GM18858 (cell line): ENCODE measurements around the gene BCL2.
"Not testable (repeated sequence)": the region's sequence is repeated elsewhere in the genome, so short reads cannot be mapped to it uniquely, and the experiment has no call there.

Experiments used
- ATAC-seq: cut with Tn5 transposase; IDR thresholded peaks from one replicate; pipeline ENCODE4 v1.9.1; 2021; ENCODE audit not compliant: unreplicated experiment

BCL2 gene

DNA sequence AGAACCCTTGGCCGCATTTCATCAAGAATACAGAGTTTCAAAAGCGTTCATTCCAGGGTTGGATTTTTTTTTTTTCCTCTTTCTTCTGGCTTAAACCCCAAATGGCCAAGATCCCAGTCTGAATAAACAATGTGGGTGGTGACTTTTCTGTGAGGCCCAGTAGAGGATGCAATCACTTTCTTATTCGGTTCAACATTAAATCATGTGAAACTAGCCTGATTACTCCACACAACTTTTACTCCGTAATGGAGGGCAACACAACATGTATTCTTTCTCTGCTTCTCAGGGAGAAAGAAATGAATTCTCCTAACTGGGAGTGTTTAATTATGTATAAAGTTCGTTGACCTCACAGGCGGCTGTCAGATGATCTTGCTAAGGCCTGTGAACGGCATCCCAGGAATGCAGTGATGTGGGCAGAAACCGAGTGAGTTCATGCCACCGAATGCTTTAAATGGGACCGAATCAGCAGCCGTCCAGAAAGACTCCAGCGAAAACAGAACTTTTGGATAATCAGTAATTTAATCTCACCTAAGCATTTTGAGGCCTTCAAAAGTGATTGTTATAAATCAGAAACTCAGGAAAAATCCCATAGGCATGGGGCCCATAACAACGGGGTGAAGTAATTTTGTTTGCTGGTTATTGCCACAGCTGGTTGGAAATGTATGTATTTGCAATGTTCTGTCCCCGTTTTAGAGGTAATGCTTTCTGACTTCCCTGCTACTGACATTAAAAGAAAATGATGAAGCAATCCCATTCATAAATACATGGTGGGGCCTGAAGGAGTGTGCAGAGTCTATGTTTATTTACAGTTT, 81.5 kb downstream of the BCL2 start:
- no peak for ATAC-seq

GRCh38 chr18:63236921-63237846, 82.4 kb downstream of the BCL2 start:
- ATAC-seq: no peak

DNA sequence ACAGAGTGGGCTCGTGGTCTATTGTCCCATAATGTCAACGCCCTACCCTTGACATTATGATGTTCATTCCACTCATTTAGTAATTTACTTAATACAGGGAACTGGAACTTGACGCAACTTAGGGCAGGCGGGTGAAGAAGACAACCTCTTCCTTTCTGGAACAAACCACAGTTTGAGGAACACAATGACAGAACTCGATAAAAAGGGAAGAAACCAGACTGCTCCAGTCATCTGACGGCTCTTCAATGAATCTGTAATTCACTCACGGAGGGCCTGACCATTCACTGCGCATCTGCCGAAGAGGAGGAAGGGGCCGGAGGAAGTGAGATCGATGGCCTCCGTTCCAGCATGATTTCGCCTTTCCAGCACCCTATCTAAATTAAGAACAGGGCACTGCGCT, 83.2 kb downstream of the BCL2 start:
- no peak for ATAC-seq

GRCh38 chr18:63235920-63236319, 83.6 kb downstream of the BCL2 start:
- not testable (repeated sequence) for ATAC-seq

DNA sequence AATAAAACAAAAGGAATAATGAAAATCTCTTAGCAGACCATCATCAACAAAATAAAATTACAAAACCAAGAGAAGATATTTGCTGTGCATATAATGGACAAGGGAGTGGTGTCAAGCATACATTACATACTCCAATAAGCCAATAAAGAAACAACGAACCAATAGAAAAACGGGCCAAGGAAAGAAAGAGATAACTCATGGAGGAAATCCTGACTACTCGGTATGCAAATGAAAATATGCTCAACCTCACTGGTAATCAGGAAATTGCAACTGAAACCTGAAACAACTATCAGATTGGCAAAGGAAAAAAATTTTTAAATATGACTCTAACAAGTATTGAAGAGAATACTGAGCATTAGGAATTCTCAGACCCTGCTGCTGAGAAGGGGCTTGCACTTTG, 84.7 kb downstream of the BCL2 start:
- no peak for ATAC-seq

- no peak for ATAC-seq
Observed at GRCh38 chr18:63234432-63234831, 85.1 kb downstream of the BCL2 start.

DNA sequence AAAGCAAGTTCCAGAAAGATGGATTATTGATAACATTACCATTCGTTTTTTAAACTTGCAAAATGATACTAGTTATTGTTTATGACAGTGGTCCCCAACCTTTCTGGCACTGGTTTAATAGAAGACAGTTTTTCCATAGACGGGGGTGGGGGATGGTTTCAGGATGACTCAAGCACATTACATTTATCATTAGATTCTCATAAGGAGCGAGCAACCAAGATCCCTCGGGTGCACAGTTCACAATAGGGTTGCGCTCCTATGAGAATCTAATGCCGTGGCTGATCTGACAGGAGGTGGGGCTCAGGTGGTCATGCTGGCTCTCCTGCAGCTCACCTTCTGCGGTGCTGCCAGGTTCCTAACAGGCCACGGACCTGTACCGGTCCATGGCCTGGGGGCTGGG, 86.2 kb downstream of the BCL2 start:
- no peak for ATAC-seq

DNA sequence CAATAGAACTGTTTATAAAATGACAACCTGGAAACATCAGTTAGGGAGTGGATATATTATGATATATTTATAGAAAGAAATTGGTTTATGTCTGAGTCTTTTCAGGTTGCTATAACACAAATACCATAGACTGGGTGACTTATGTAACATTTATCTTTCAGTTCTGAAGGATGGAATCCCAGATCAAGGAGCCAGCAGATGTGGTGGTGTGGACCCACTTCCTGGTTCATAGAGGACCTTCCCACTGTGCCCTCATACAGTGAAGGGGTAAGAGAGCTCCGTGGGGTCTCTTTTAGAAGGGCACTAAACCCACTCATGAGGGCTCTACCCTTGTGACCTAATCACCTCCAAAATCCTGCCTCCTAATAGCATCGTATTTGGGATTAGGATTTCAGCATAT, 86.7 kb downstream of the BCL2 start:
- ATAC-seq: no peak

GRCh38 chr18:63229971-63230370, 89.6 kb downstream of the BCL2 start:
- ATAC-seq: no peak

DNA sequence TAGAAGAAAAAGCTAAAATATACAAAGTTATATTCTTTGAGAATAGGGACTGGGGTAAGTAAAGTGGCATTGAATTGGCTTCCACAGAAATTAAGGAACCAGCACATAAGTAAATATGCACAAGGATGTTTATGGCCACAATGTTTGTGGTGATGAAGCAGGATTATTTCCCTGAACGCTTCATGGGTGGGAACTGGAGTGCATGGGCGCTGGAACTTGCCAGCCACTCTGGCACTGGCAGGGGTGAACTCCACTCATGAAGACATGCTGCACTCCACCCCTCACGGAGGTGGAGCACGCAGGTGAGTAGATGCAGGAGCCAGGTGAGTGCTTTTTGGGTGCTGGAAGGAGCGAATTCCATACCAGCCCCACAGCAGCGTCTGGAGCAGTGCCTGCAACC, 94.1 kb downstream of the BCL2 start:
- ATAC-seq: no peak

GRCh38 chr18:63224630-63225029, 94.9 kb downstream of the BCL2 start:
- ATAC-seq: no peak

GRCh38 chr18:63223837-63224236, 95.7 kb downstream of the BCL2 start:
- ATAC-seq: no peak

DNA sequence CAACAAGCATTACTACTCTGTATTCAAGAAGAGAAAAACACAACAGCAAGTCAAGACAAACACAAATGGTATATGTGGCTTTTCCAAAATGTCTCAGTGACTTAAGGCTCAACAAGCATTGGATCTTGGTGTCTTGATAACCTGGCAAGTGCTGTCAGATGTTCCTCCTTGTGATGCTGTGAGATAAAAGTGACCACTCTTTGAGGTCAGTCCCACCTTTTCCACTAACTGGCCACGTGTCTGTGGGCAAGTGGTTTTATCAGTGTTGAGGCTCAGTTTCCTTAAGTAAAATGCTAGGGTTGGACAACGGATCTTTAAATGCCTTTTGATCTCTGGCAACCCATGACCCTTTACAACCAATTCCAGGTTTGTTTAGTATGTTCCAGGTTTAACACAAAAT, 98.7 kb downstream of the BCL2 start:
- ATAC-seq: no peak

DNA sequence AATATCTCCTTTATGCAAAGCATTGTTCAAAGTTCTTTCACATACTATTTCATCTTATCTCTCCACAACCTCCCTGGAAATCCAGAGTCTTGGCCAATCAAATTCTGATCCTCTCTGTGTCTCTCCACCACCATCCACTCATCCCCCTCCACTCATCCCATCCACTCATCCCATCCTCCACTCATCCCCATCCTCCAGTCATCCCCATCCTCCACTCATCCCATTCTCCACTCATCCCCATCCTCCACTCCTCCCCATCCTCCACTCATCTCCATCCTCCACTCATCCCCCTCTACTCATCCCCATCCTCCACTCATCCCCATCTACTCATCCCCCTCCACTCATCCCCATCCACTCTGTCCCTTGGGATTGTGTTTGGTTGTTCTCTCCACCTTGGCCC, 101.1 kb downstream of the BCL2 start:
- no peak for ATAC-seq

- peak; percentile 46 for ATAC-seq
Observed at GRCh38 chr18:63216516-63217311, 102.9 kb downstream of the BCL2 start.

DNA sequence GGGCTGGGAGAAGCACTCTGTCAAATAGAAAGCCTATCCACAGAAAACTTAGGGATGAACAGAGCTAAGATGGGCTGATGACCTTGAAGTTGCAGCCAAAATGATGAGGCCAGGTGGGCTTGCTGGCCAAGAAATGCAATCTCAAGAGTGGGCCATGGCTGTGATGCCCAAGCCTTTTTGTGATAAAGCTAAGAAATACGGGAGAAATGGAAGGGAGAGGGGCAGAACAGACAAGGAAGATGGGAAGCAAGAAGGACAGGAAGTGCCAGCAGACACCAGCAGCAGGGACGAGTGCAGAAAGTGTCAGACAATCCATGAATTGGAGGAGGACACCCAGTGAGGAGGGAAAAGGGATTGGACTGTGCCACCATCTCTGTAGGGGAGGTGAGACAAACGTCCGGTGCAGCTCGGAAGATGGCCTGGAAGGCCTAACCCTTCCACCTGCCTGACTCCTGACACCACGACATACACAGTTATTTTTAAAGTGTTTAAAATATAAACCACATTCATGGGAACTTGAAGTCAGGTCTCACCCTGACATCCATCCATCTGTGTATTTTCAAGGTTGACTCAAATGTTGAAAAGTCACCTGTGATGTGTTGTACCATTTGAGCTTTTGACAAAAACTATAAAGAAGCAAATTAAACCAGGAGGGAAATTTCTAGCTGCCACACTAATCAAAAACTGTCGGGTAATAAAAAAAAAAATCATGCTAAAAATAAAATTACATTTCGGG, 105.5 kb downstream of the BCL2 start:
- no peak for ATAC-seq

DNA sequence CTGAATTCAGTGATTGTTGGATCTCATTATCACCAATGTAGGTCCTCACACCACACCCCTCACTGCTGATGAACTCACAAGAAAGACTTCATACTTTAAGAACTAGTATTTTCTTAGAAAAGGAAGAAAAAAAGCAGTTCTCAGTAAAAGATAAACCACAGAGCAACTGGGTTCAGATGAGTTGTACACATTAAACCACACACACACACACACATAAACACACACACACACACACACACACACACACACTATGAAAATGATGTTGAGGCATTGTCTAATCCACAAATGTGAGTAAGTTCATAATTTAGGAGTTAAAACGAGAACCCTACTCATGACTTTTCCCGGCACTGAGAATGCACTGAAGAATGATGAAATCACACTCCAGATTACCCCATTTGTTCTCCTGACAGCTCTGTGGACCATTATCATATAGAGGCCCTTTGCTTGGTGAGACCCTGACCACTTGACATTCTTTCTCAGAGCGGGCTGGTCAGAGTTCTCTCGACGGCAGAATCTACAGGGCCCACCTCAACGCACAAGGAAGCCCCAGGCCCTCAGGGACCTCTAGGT, 106.2 kb downstream of the BCL2 start:
- ATAC-seq: no peak

DNA sequence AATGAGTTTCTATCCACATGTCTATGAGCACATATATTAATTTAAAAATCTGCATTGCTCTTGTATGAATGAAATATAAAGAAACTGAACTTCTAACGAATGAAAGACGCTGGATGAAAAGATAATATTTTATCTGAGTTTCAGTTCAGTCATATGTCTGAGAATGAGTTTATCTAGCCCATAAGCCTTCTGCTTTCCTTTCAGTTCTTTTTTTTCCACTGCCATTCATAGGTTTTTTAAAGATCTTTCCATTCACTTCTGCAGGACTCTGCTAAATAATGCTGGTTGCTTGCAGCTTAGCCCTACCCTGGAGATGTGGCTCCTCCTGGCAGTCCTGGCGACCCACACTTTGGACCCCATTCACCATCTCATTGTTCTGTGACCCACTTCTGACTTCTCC, 109.0 kb downstream of the BCL2 start:
- no peak for ATAC-seq

DNA sequence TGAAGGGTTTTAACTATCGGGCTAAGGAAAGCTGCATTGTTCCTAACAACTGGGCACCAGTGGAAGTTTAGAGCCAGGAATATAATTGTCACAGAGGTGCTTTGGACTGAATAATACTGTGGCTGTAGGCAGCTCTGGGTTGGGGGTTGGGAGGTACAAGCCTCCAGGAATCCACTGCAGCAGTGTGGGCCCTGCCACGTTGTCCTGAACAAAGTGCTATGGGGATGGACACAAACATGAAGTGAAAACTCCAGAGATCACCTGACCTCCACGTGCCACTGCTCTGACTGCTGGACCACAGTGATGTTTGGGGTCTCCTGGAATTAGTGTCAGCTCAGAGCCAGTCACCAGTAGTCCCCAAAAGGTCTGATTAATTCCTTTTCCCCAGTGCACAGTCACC, 110.9 kb downstream of the BCL2 start:
- ATAC-seq: no peak

- ATAC-seq: no peak
Observed at GRCh38 chr18:63207835-63208234, 111.7 kb downstream of the BCL2 start.
